OCI-LY1 (cell line): ENCODE data around the gene DGCR2.

Source experiments
- H2AFZ ChIP-seq: fragments of 200-600 bp; sonication (generic), shearing (Covaris generic); 2 replicates; pipeline ENCODE4 v1.6.0; 2014; ENCODE audit warnings: antibody characterized with exemption, mild to moderate bottlenecking, low read length
- H3F3A ChIP-seq: fragments of 200-600 bp; sonication (generic), shearing (Covaris generic); 2 replicates; pipeline ENCODE4 v1.6.0; 2014; ENCODE audit warnings: mild to moderate bottlenecking, antibody characterized with exemption, low read length, moderate library complexity; ENCODE audit not compliant: insufficient read depth
- H3K27ac ChIP-seq: fragments of 200-600 bp; sonication (generic); 2 replicates; pipeline ENCODE4 v1.5.1; 2014; ENCODE audit warnings: low read length, mixed run types, mild to moderate bottlenecking, low read depth; ENCODE audit not compliant: poor library complexity, severe bottlenecking
- H3K27me3 ChIP-seq: fragments of 200-600 bp; sonication (generic); 2 replicates; pipeline ENCODE4 v1.6.0; 2014; ENCODE audit warnings: antibody characterized with exemption, mild to moderate bottlenecking, low read length, moderate library complexity; ENCODE audit not compliant: insufficient read depth
- H3K36me3 ChIP-seq: fragments of 200-600 bp; sonication (generic); 2 replicates; pipeline ENCODE4 v1.6.1; 2014; ENCODE audit warnings: mild to moderate bottlenecking, antibody characterized with exemption, low read length, moderate library complexity, mixed read lengths; ENCODE audit not compliant: insufficient read depth
- H3K4me1 ChIP-seq: fragments of 200-600 bp; sonication (generic); 2 replicates; pipeline ENCODE4 v1.5.1; 2014; ENCODE audit warnings: mild to moderate bottlenecking, low read length, moderate library complexity; ENCODE audit not compliant: insufficient read depth, severe bottlenecking
- H3K4me2 ChIP-seq: fragments of 200-600 bp; sonication (generic), shearing (Covaris generic); 2 replicates; pipeline ENCODE4 v1.6.1; 2014; ENCODE audit warnings: low read length
- H3K4me3 ChIP-seq: fragments of 200-600 bp; sonication (generic); 2 replicates; pipeline ENCODE4 v1.5.1; 2014; ENCODE audit warnings: low read length, low read depth, mild to moderate bottlenecking, mixed read lengths; ENCODE audit not compliant: poor library complexity, severe bottlenecking
- H3K79me2 ChIP-seq: fragments of 200-600 bp; shearing (Covaris generic); 2 replicates; pipeline ENCODE4 v1.6.1; 2016; ENCODE audit warnings: mixed run types, low read length, mixed read lengths; ENCODE audit not compliant: insufficient read depth
- H3K9ac ChIP-seq: fragments of 200-600 bp; sonication (generic), shearing (Covaris generic); 2 replicates; pipeline ENCODE4 v1.6.1; 2014; ENCODE audit warnings: mild to moderate bottlenecking, low read length, mixed read lengths
- H3K9me2 ChIP-seq: fragments of 200-600 bp; sonication (generic), shearing (Covaris generic); 2 replicates; pipeline ENCODE4 v1.6.1; 2014; ENCODE audit warnings: low read depth, mild to moderate bottlenecking, low read length, mixed read lengths
- H3K9me3 ChIP-seq: fragments of 200-600 bp; shearing (Covaris generic); 2 replicates; pipeline ENCODE4 v1.6.1; 2014; ENCODE audit warnings: low read length, mixed read lengths
- H4K20me1 ChIP-seq: fragments of 200-600 bp; sonication (generic), shearing (Covaris generic); 2 replicates; pipeline ENCODE4 v1.6.0; 2016; ENCODE audit warnings: mild to moderate bottlenecking, low read length; ENCODE audit not compliant: insufficient read depth
- CTCF ChIP-seq: fragments of 200-600 bp; sonication (generic), shearing (Covaris generic); IDR thresholded peaks from 2 replicates; pipeline ENCODE4 v1.5.1; 2017; ENCODE audit warnings: mild to moderate bottlenecking, antibody characterized with exemption, low read length, moderate library complexity, mixed read lengths
- EZH2 ChIP-seq: fragments of 200-600 bp; sonication (generic), shearing (Covaris generic); IDR thresholded peaks from 2 replicates; pipeline ENCODE4 v1.8.0; 2017; ENCODE audit warnings: borderline replicate concordance, mixed run types, mild to moderate bottlenecking, antibody characterized with exemption, low read length, moderate library complexity, mixed read lengths

Gene DGCR2

GRCh38 chr22:19138217-19139000 is 16.2 kb upstream of the DGCR2 start:
- Histone ChIP-seq H3F3A (no peaks in the 10 kb centered on the region), H3K9me3 (no peaks in the 10 kb centered on the region), H3K4me1 (peaks cover 4% of the 10 kb centered on the region), H3K27ac (no peak overlapping the region), H3K9ac (no peak overlapping the region), H2AFZ (no peak overlapping the region), H3K36me3 (peaks cover 79% of the 10 kb centered on the region), H4K20me1 (no peaks in the 10 kb centered on the region), H3K9me2 (no peaks in the 10 kb centered on the region), H3K27me3 (no peaks in the 10 kb centered on the region), H3K4me3 (no peak overlapping the region), H3K79me2 (no peaks in the 10 kb centered on the region), H3K4me2 (no peak overlapping the region)
- TF ChIP-seq EZH2, result no peak
- TF ChIP-seq CTCF, result no peak

- no peak for TF ChIP-seq CTCF
- TF ChIP-seq EZH2, result no peak
- H3F3A ChIP-seq, result no peaks in the 10 kb centered on the region
These were observed 15.4 kb upstream of the DGCR2 start for GRCh38 chr22:19137384-19138216.

GRCh38 chr22:19136915-19137314 is 14.7 kb upstream of the DGCR2 start:
- H3K79me2 ChIP-seq, result no peaks in the 10 kb centered on the region
- H3K4me3 ChIP-seq, result no peak overlapping the region
- H3F3A ChIP-seq, result no peaks in the 10 kb centered on the region
- H4K20me1 ChIP-seq, result no peaks in the 10 kb centered on the region
- no peaks in the 10 kb centered on the region for H3K9me3 ChIP-seq
- H3K9ac ChIP-seq, result no peak overlapping the region
- H3K27ac ChIP-seq, result no peak overlapping the region
- no peaks in the 10 kb centered on the region for H3K27me3 ChIP-seq
- no peak overlapping the region for H3K4me2 ChIP-seq
- H2AFZ ChIP-seq, result no peak overlapping the region
- H3K36me3 ChIP-seq, result peaks cover 80% of the 10 kb centered on the region
- no peaks in the 10 kb centered on the region for H3K9me2 ChIP-seq
- no peak for TF ChIP-seq EZH2
- TF ChIP-seq CTCF, result no peak
- no peaks in the 10 kb centered on the region for H3K4me1 ChIP-seq

More at GRCh38 chr22:19137384-19138216, 15.4 kb upstream of the DGCR2 start:
- H3K36me3 ChIP-seq, result peaks cover 87% of the 10 kb centered on the region
- no peak overlapping the region for H3K4me2 ChIP-seq
- no peak overlapping the region for H3K4me3 ChIP-seq
- no peak overlapping the region for H3K27ac ChIP-seq
- no peaks in the 10 kb centered on the region for H3K9me2 ChIP-seq
- H3K9ac ChIP-seq, result no peak overlapping the region
- H4K20me1 ChIP-seq, result no peaks in the 10 kb centered on the region
- H3K27me3 ChIP-seq, result no peaks in the 10 kb centered on the region
- H3K4me1 ChIP-seq, result no peaks in the 10 kb centered on the region
- no peak overlapping the region for H2AFZ ChIP-seq
- H3K9me3 ChIP-seq, result no peaks in the 10 kb centered on the region
- no peaks in the 10 kb centered on the region for H3K79me2 ChIP-seq
